H9 (cell line): ENCODE results near the gene RANGRF. TPM values are rescaled to one million over a fixed set of nuclear protein-coding genes. Genes with fewer than 3 reads are reported as not detected.

Experiments
- DNase-seq: peaks from one replicate; pipeline ENCODE4 v3.0.0-alpha.2; 2017
- H2AFZ ChIP-seq: one replicate; pipeline ENCODE4 v1.6.1; 2013; ENCODE audit warnings: mild to moderate bottlenecking, low read length, control low read depth, moderate library complexity
- H2AK5ac ChIP-seq: 2 replicates; pipeline ENCODE4 v1.6.1; 2013; ENCODE audit warnings: low read length, control low read depth, mixed read lengths; ENCODE audit not compliant: insufficient read length
- H2BK120ac ChIP-seq: one replicate; pipeline ENCODE4 v1.6.1; 2013; ENCODE audit warnings: low read depth, mild to moderate bottlenecking, low read length, control low read depth, inconsistent platforms; ENCODE audit not compliant: poor library complexity, severe bottlenecking
- H2BK12ac ChIP-seq: 2 replicates; pipeline ENCODE4 v1.6.1; 2013; ENCODE audit warnings: low read length, control low read depth, mixed read lengths, low read depth; ENCODE audit not compliant: insufficient read length
- H2BK15ac ChIP-seq: 2 replicates; pipeline ENCODE4 v1.6.1; 2013; ENCODE audit warnings: low read depth, low read length, control low read depth
- H2BK20ac ChIP-seq: one replicate; pipeline ENCODE4 v1.6.1; 2013; ENCODE audit warnings: low read depth, mild to moderate bottlenecking, low read length, control low read depth, inconsistent platforms; ENCODE audit not compliant: poor library complexity, severe bottlenecking
- H2BK5ac ChIP-seq: 2 replicates; pipeline ENCODE4 v1.6.1; 2013; ENCODE audit warnings: low read length, control low read depth, mixed read lengths; ENCODE audit not compliant: insufficient read length
- H3K14ac ChIP-seq: 2 replicates; pipeline ENCODE4 v1.6.1; 2013; ENCODE audit warnings: low read length, control low read depth; ENCODE audit not compliant: insufficient read depth
- H3K18ac ChIP-seq: 2 replicates; pipeline ENCODE4 v1.6.1; 2013; ENCODE audit warnings: low read depth, mild to moderate bottlenecking, mixed read lengths, low read length, control low read depth; ENCODE audit not compliant: insufficient read length
- H3K23ac ChIP-seq: 2 replicates; pipeline ENCODE4 v1.6.1; 2013; ENCODE audit warnings: low read length, control low read depth, mixed read lengths, low read depth; ENCODE audit not compliant: insufficient read length
- H3K23me2 ChIP-seq: 2 replicates; pipeline ENCODE4 v1.6.1; 2013; ENCODE audit warnings: low read depth, mild to moderate bottlenecking, mixed read lengths, low read length, control low read depth; ENCODE audit not compliant: insufficient read length, poor library complexity, severe bottlenecking
- H3K27ac ChIP-seq: 2 replicates; pipeline ENCODE4 v1.5.1; 2013; ENCODE audit warnings: low read length, control low read depth, mixed read lengths, low read depth; ENCODE audit not compliant: insufficient read length
- H3K27me3 ChIP-seq: 2 replicates; pipeline ENCODE4 v1.6.1; 2013; ENCODE audit warnings: low read length, control low read depth, inconsistent platforms; ENCODE audit not compliant: insufficient read depth
- H3K4ac ChIP-seq: 2 replicates; pipeline ENCODE4 v1.6.1; 2013; ENCODE audit warnings: low read depth, mild to moderate bottlenecking, control low read depth, inconsistent platforms, low read length, moderate library complexity
- H3K4me1 ChIP-seq: 2 replicates; pipeline ENCODE4 v1.6.1; 2013; ENCODE audit warnings: low read length, control low read depth, inconsistent platforms; ENCODE audit not compliant: insufficient read depth
- H3K4me2 ChIP-seq: 2 replicates; pipeline ENCODE4 v1.6.1; 2013; ENCODE audit warnings: low read length, control low read depth, mixed read lengths; ENCODE audit not compliant: insufficient read length, insufficient read depth
- H3K56ac ChIP-seq: 2 replicates; pipeline ENCODE4 v1.6.1; 2013; ENCODE audit warnings: low read depth, mild to moderate bottlenecking, mixed read lengths, low read length, control low read depth; ENCODE audit not compliant: insufficient read length
- H3K79me1 ChIP-seq: 2 replicates; pipeline ENCODE4 v1.6.1; 2013; ENCODE audit warnings: low read depth, mild to moderate bottlenecking, moderate library complexity, low read length, control low read depth, inconsistent platforms; ENCODE audit not compliant: insufficient read depth, poor library complexity, severe bottlenecking
- H3K79me2 ChIP-seq: 2 replicates; pipeline ENCODE4 v1.6.1; 2013; ENCODE audit warnings: low read length, control low read depth, inconsistent platforms; ENCODE audit not compliant: insufficient read depth
- H3K9ac ChIP-seq: 2 replicates; pipeline ENCODE4 v1.6.1; 2013; ENCODE audit warnings: low read length, control low read depth, mixed read lengths; ENCODE audit not compliant: insufficient read length; ENCODE audit errors: extremely low read depth
- H3K9me3 ChIP-seq: one replicate; pipeline ENCODE4 v1.6.1; 2013; ENCODE audit warnings: low read depth, low read length, inconsistent platforms; ENCODE audit not compliant: control insufficient read depth
- H3T11ph ChIP-seq: one replicate; pipeline ENCODE4 v1.6.1; 2013; ENCODE audit warnings: mild to moderate bottlenecking, low read length, control low read depth, inconsistent platforms
- H4K20me1 ChIP-seq: one replicate; pipeline ENCODE4 v1.6.1; 2013; ENCODE audit not compliant: control insufficient read depth, insufficient read length, insufficient read depth
- H4K5ac ChIP-seq: 2 replicates; pipeline ENCODE4 v1.6.1; 2013; ENCODE audit warnings: low read depth, mild to moderate bottlenecking, mixed read lengths, low read length, control low read depth; ENCODE audit not compliant: insufficient read length
- H4K8ac ChIP-seq: replicated peaks from 2 replicates; pipeline ENCODE4 v1.6.1; 2013; ENCODE audit warnings: low read length, control low read depth, mixed read lengths, low read depth; ENCODE audit not compliant: insufficient read length
- H4K91ac ChIP-seq: 2 replicates; pipeline ENCODE4 v1.6.1; 2013; ENCODE audit warnings: low read depth, mild to moderate bottlenecking, moderate library complexity, mixed read lengths, low read length, control low read depth; ENCODE audit not compliant: insufficient read length
- H3K27ac Mint-ChIP-seq, 3 experiments: 2 replicates in 2 of 3; 3 replicates in 1 of 3; pipeline ENCODE4 v1.8.0; 2020 to 2021; ENCODE audit warnings: mixed read lengths in 3 of 3, mild to moderate bottlenecking in 1 of 3, moderate library complexity in 1 of 3
- H3K27me3 Mint-ChIP-seq: 2 replicates; pipeline ENCODE4 v1.8.0; 2021; ENCODE audit warnings: low read depth, mild to moderate bottlenecking, moderate library complexity, mixed read lengths
- H3K36me3 Mint-ChIP-seq, 3 experiments: 2 replicates in 2 of 3; 3 replicates in 1 of 3; pipeline ENCODE4 v1.8.0; 2020 to 2021; ENCODE audit warnings: low read depth in 3 of 3, mixed read lengths in 3 of 3; ENCODE audit not compliant: insufficient read depth in 1 of 3
- H3K4me1 Mint-ChIP-seq, 2 experiments: 2 replicates each; pipeline ENCODE4 v1.8.0; 2020; ENCODE audit warnings: mixed read lengths in 2 of 2
- H3K4me3 Mint-ChIP-seq, 2 experiments: 2 replicates in 1 of 2; 3 replicates in 1 of 2; pipeline ENCODE4 v1.8.0; 2020 to 2021; ENCODE audit warnings: mild to moderate bottlenecking in 2 of 2, mixed read lengths in 2 of 2, moderate library complexity in 1 of 2
- H3K9me3 Mint-ChIP-seq, 2 experiments: 2 replicates in 1 of 2; 3 replicates in 1 of 2; pipeline ENCODE4 v1.8.0; 2020; ENCODE audit warnings: mild to moderate bottlenecking in 2 of 2, mixed read lengths in 2 of 2, moderate library complexity in 1 of 2
- WGBS: extraction: QIAGEN DNeasy Blood & Tissue Kit; methylation state at CpG from one replicate; pipeline ENCODE4 v1.1.7; 2013; ENCODE audit warnings: missing lambda C conversion rate, low lambda C conversion rate, mixed read lengths; ENCODE audit not compliant: insufficient read length; ENCODE audit errors: extremely low coverage; 5-methylcytosine and 5-hydroxymethylcytosine counted together
- total RNA-seq: library from RNA; stranded (reverse); gene quantifications from 2 replicates; pipeline ENCODE4 v1.2.1, GENCODE V29; 2021
- TF ChIP-seq, protein P1 (sequence below): fragments of 200-600 bp; sonication (generic); conservative IDR thresholded peaks from 3 replicates; pipeline ENCODE4 v1.8.0; 2021; ENCODE audit warnings: antibody characterized with exemption, mild to moderate bottlenecking

Gene RANGRF
- total RNA-seq, 1 experiment from 2014 or later, result 36.9 TPM

DNA sequence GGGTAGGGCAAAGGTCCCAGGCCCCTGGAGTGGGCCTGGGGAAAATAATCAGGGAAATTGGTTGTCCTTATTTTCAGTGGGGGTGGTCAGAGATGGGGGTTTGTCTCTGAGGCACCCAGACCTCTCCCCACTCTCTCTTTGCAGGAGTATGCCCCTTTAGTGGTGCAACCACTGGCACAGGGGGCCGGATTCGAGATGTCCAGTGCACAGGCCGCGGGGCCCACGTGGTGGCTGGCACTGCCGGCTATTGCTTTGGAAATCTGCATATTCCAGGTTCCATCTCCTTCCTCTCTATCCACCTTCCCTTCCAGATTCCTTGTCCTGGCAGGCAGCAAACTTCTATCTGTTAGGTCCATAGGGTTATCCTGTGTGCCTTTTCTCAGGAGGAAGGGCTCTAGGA lies 31.8 kb upstream of the RANGRF start:
- H3K23ac ChIP-seq, result no peak overlapping the region
- H3K36me3 Mint-ChIP-seq, result peaks cover 47 to 82% (median 71%) of the 10 kb centered on the region in 3 experiments

More for the DNA sequence above, 31.8 kb upstream of the RANGRF start:
- no peak overlapping the region for H3K9ac ChIP-seq
- H3K18ac ChIP-seq, result no peak overlapping the region
- H3K27ac ChIP-seq, result no peak overlapping the region
- H2BK120ac ChIP-seq, result no peak overlapping the region
- H2BK20ac ChIP-seq, result no peak overlapping the region
- H4K8ac ChIP-seq, result no peak overlapping the region
- no peak overlapping the region for H2AK5ac ChIP-seq
- H4K20me1 ChIP-seq, result no peaks in the 10 kb centered on the region
- TF ChIP-seq, protein P1, sequence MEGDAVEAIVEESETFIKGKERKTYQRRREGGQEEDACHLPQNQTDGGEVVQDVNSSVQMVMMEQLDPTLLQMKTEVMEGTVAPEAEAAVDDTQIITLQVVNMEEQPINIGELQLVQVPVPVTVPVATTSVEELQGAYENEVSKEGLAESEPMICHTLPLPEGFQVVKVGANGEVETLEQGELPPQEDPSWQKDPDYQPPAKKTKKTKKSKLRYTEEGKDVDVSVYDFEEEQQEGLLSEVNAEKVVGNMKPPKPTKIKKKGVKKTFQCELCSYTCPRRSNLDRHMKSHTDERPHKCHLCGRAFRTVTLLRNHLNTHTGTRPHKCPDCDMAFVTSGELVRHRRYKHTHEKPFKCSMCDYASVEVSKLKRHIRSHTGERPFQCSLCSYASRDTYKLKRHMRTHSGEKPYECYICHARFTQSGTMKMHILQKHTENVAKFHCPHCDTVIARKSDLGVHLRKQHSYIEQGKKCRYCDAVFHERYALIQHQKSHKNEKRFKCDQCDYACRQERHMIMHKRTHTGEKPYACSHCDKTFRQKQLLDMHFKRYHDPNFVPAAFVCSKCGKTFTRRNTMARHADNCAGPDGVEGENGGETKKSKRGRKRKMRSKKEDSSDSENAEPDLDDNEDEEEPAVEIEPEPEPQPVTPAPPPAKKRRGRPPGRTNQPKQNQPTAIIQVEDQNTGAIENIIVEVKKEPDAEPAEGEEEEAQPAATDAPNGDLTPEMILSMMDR, result no peak
- no peaks in the 10 kb centered on the region for H3K27me3 ChIP-seq
- no peak overlapping the region for H2BK5ac ChIP-seq
- peaks cover 5% of the 10 kb centered on the region for H3K79me1 ChIP-seq
- H3K4me2 ChIP-seq, result no peak overlapping the region
- no CpG with 5 or more reads among the region's 6 CpGs for WGBS
- no peak overlapping the region for H2BK12ac ChIP-seq
- H3K14ac ChIP-seq, result no peak overlapping the region
- H2BK15ac ChIP-seq, result no peak overlapping the region
- no peaks in the 10 kb centered on the region for H3K9me3 ChIP-seq
- no peak overlapping the region for H3K56ac ChIP-seq
- no peaks in the 10 kb centered on the region for H3K4me1 Mint-ChIP-seq
- no peaks in the 10 kb centered on the region for H3K27me3 Mint-ChIP-seq
- H3K4ac ChIP-seq, result no peak overlapping the region
- no peak overlapping the region for H4K5ac ChIP-seq
- H3K4me3 Mint-ChIP-seq, result no peak overlapping the region
- H4K91ac ChIP-seq, result no peak overlapping the region
- no peak overlapping the region for H3T11ph ChIP-seq
- no peaks in the 10 kb centered on the region; a peak in 1 of 5 replicates for H3K9me3 Mint-ChIP-seq
- no peaks in the 10 kb centered on the region for H3K4me1 ChIP-seq
- no peak overlapping the region for H3K27ac Mint-ChIP-seq
- DNase-seq, result no peak
- peaks cover 6% of the 10 kb centered on the region; the same call in 1 of the 2 replicates for H3K79me2 ChIP-seq
- no peaks in the 10 kb centered on the region for H3K23me2 ChIP-seq
- H2AFZ ChIP-seq, result no peak overlapping the region
